Limb (tissue), 2 donors: ENCODE data around the gene KRT80.
A peak's percentile ranks its signal among the peaks of the same experiment; 100 is the strongest.
"Not testable (repeated sequence)": the region's sequence is repeated elsewhere in the genome, so short reads cannot be mapped to it uniquely, and the experiment has no call there.

Experiments used
- DNase-seq, 2 donors: peaks; one replicate each; pipeline ENCODE4 v3.0.0-alpha.2; 2016; ENCODE audit errors: extremely low spot score in 2 of 2

The KRT80 gene

GRCh38 chr12:52191841-52192791 lies at the start of gene KRT80:
Gene KRT80, minus strand, starts transcription at chr12:52192014. Its CDS starts 112 bp downstream, at chr12:52191902.
- DNase-seq: peak; percentile 76 to 79

DNA sequence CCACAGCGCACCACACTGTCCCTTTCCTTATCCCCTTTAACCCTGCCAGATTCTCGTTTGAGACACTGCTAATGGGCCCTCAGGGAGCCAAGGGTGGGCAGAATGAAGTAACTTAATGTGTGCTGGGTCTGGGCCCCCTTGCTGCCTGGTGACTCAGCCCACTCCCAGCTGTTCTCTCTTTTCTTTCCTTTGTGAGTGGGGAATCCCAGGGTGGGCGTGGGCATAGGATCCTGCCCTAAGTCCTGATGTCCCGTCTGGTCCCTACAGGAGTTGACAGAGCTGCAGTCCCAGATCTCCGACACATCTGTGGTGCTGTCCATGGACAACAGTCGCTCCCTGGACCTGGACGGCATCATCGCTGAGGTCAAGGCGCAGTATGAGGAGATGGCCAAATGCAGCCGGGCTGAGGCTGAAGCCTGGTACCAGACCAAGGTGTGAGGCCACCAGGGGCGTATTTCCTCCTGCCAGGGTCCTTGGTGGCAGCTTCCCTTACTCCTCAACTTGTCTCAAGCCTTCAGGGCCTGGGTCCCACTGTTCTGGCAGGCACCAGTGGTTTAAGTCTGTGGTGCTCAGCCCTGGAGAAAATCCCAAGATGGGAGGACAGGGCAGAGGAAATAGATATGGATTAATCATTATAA lies 49.5 kb upstream of the KRT80 start:
- DNase-seq: peak in 1 of 2 donors; percentile 11

DNA sequence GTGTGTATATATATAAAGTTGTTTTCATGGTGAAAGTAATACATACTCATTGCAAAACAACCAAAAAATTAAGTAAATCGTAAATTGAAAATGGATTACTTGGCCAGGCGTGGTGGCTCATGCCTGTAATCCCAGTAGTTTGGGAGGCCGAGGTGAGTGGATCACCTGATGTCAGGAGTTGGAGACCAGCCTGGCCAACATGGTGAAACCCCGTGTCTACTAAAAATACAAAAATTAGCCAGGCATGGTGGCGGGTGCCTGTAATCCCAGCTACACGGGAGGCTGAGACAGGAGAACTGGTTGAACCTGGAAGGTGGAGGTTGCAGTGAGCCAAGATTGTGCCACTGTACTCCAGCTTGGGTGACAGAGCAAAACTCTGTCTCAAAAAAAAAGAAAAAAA lies 48.4 kb upstream of the KRT80 start:
- DNase-seq: not testable (repeated sequence)

GRCh38 chr12:52239767-52240166 lies 48.0 kb upstream of the KRT80 start:
- DNase-seq: no peak

DNA sequence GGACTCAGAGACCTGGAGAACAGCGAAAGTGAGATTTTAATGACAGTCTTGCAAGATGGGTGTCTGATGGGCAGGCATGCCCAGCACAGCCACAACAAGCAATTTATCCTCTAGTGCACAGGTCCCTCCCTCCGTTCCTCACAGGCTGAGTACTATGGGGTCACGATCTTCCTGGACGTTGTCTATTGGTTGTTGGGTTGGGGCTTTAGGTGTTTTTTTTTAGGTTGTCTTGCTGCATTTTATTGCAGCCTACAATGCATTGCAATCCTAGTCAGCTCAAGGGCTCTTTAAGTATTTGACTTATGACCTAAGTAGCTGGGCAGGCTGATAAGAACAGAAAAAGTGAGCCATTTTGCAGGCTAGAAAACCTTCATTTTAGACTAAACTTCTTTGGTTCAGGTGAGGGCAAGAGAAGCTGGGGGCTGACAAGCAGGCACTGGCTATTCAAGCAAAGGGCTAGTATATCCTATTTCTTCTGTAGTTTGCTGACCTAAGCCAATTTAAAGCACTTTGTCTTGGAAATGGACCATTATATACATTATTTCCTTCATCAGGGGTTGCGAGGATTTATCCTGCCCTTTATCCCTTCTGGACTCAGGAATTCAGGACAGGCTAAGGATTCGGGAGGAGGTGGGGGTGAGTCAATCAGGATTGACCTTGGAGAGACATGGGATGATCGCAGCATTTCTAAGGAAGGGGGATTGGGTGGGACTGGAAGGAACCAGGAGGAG lies 47.3 kb upstream of the KRT80 start:
- DNase-seq: no peak

DNA sequence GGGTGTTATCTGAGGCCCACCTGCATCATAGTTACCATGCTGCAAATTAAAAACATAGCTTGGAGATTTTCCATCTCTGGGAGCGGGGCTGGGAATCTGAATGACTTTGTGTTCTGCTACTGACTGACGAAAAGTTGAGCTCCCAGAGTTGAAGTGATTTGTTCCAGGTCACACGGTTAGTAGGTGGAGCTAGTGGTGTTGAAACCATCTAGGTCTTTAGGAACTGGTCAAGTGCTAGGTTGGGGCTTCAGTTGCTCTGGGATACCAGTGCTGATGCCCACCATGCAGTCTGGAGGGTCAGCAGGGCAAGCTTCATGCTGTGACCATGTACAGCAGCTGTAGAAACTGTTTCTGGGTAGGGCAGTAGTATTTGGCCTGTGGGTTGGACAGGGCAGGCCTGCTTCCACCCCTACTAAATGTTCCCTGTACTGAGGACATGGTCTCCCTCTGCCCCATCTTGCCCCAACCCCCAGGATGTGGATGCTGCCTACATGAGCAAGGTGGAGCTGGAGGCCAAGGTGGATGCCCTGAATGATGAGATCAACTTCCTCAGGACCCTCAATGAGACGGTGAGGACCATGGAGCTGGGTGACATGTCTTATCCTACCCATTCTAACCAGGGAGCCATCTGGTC lies 46.5 kb upstream of the KRT80 start:
- no peak for DNase-seq

DNA sequence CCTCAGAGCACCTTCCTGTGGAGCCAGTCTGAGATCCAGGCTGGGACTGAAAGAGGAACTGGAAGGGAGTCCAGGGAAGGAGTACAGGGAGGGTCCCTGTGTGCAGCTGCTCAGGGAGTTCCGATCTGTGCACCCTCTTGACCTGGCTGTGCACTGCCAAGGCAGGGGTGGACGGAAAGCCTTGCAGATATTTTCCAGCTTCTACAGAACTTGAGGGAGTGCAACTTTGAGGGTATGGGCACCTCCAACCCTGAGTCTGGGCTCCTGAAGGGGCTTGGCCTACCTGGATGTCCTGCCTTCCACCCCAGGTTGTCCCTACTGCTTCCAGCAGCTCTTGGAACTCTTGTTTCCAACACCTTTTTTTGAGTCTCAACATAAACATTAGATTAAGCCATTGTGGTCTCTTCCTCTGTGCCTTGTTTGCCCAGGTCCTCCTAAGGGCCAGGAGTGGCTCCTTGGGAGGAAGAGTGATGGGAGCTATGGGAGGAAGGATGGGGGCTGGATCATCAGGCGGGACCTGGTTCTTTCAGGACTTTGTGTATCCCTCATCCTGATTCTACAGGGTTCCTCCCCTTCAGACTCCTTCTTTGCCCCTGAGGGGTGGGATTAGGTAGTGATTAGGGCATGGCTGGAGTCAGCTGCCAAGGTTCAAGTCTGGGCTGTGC lies 44.7 kb upstream of the KRT80 start:
- no peak for DNase-seq

GRCh38 chr12:52235822-52236361 lies 44.1 kb upstream of the KRT80 start:
- DNase-seq: no peak

DNA sequence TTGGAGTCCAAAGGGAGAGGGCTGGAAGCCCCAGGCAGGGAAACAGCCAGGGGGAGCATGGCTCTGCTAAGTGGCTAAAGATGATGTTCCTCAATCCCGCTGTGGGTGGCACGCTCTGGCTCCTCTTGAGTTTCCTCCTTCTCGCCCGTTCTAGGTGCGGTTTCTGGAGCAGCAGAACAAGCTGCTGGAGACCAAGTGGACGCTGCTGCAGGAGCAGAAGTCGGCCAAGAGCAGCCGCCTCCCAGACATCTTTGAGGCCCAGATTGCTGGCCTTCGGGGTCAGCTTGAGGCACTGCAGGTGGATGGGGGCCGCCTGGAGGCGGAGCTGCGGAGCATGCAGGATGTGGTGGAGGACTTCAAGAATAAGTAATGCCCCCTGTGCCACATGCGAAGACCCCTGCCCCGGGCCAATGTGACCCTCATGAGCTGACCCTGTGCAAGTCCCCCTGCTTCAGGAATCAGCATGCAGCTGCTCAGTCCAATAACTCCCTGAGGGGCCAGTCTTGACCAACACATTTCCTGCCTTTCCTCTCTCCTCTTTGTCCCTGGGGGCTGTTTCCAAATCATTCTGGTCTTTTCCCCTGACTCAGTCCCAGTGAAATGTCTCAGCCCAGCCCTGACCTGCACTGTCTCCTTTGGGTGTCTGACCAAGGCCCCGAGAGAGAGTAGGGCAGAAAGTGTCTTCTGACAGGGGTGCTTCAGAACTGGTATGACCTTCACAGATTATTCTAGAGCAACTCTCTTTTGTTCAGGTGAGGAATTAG lies 43.4 kb upstream of the KRT80 start:
- peak in 1 of 2 donors; percentile 21 for DNase-seq

- peak in 1 of 2 donors; percentile 54 for DNase-seq
Observed at GRCh38 chr12:52234223-52234810, 42.5 kb upstream of the KRT80 start.

- peak in 1 of 2 donors; percentile 32 for DNase-seq
Observed at GRCh38 chr12:52233462-52234207, 41.8 kb upstream of the KRT80 start.

DNA sequence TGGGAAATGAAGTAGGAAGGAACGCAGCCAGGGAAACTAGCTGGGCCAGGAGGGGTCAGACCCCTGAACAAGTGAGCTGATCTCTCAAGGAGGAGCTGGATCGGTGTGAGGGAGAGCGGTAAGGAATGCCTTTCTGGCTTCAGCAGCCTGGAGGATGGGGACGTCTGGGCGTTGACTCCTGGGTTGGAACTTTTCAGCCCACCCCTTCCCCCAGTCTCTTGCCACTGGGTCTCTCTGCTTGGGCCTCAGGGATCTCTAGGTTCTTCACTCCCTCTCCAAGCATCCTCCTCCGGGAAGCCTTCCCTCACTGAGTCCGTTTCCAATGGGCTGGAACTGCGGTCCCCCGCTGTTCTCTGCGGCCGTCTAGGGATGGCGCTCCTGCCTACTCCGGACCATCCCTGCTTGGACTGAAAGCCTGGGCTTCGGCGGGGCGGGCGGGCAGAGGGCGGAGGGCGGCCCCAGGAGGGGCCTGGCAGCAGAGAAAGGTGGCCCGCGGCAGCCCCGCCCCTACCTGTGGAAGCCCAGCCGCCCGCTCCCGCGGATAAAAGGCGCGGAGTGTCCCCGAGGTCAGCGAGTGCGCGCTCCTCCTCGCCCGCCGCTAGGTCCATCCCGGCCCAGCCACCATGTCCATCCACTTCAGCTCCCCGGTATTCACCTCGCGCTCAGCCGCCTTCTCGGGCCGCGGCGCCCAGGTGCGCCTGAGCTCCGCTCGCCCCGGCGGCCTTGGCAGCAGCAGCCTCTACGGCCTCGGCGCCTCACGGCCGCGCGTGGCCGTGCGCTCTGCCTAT lies 41.1 kb upstream of the KRT80 start, which contains the start of gene KRT7:
Gene KRT7, plus strand, starts transcription at position 570 of the 788 bp plus-strand sequence. Its CDS starts 54 bp downstream, at position 624.
- DNase-seq: no peak

- DNase-seq: no peak
Observed at GRCh38 chr12:52232203-52232673, 40.4 kb upstream of the KRT80 start.

DNA sequence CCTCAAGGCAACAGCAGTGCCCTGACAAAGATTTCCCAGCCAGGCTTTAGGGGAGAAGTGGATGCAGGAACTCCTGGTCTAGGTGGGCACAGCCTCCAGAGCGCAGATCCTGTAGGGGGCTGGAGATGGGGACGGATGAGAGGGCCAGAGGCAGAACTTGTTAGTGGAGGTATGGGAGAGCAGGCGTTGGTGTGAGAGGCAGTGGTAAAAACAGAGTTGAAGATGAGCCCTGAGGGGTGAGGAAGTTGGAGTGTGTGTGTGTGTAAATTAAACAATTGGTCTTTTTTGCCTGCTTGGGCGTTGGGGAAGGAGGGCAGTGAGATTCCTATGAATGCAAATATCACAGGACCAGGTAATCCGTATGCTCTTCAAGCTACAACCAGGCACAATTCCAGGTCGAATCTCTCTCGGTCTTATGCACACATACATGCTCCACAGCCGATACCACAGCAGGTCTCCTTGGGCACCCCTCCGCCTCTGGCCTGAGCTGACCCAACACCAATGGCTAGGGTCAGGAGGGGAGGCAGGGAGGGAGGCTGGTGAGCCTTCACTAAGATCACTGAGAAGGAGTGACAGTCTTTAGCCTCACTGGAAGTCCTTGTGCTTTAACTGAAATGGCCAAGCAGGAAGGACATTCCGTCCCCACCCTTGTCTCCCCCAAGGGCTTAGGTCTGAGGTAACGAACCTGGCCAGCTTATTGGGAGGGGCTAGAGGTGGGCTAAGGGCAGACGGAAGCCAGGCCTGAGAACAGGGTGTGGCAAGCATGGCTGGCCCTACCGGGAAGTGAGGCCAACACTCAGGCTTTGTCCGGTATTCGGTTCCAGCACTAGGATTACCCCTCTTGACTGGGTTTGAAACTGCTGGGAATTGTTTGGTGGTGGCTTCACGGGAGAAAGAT lies 39.7 kb upstream of the KRT80 start:
- no peak for DNase-seq

DNA sequence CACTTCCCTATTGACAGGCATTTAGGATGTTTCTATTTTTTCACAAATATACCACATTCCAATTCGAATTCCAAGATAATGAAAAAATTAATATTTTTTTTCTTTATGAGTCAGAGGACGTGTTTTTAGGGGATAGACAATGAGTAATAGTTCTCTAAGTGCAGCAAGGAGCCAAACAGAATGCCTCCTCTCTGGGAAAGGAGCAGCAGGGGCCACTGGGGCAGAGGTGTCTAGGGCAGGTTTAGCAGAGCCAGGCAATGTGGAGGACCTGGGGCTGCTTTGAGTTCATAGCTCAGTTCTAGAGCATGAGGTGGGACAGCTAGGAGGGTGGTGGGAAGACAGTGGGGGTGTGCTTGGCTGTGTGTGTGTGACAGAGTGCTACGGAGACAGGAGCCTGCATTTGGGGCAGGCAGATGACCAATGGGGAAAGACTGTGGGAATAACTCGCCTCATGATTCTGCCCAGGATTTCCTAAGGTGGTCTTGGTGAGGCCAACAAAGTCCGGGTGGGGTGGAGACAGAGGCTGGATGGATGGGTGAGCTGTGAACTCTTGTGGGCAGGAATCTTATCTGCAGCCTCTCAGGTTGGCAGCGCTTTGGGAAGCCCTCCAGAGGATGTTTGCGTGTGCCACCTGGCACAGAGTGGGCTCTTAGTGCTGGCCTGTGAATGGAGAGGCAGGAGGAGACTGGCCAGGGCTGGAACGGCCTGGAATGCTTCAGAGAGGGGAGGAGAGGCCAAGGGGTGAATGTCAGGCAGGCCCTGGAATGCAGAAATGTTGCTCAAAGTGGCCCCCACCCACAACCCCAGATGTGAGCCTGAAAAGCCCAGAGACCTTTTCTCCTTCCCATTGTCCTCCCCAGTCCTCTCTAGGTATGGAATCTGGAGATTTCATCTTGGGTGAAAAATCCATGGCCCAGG lies 38.8 kb upstream of the KRT80 start:
- DNase-seq: peak in 1 of 2 donors; percentile 18
